B cell (primary cell): ENCODE measurements around the gene MATN1.
"Not testable (repeated sequence)": the region's sequence is repeated elsewhere in the genome, so short reads cannot be mapped to it uniquely, and the experiment has no call there.

Experiments used
- CTCF ChIP-seq: fragments of 200-600 bp; IDR thresholded peaks from one replicate; pipeline ENCODE4 v1.8.0; 2022; ENCODE audit warnings: antibody characterized with exemption, mild to moderate bottlenecking
- EZH2 ChIP-seq: IDR thresholded peaks from 2 replicates; pipeline ENCODE4 v1.6.1; 2012; ENCODE audit warnings: borderline replicate concordance, low read depth, mild to moderate bottlenecking, moderate library complexity, low read length; ENCODE audit not compliant: insufficient read depth, poor library complexity, severe bottlenecking

GRCh38 chr1:30688516-30688915 is 34.9 kb downstream of the MATN1 start:
- not testable (repeated sequence) for TF ChIP-seq CTCF, EZH2
